Fibroblast of skin of abdomen (primary cell): ENCODE data around the gene RBL1.
"Not testable (repeated sequence)": the region's sequence is repeated elsewhere in the genome, so short reads cannot be mapped to it uniquely, and the experiment has no call there.

Experiments
- DNase-seq: peaks from one replicate; pipeline ENCODE4 v3.0.0-alpha.2; 2013

The RBL1 gene

DNA sequence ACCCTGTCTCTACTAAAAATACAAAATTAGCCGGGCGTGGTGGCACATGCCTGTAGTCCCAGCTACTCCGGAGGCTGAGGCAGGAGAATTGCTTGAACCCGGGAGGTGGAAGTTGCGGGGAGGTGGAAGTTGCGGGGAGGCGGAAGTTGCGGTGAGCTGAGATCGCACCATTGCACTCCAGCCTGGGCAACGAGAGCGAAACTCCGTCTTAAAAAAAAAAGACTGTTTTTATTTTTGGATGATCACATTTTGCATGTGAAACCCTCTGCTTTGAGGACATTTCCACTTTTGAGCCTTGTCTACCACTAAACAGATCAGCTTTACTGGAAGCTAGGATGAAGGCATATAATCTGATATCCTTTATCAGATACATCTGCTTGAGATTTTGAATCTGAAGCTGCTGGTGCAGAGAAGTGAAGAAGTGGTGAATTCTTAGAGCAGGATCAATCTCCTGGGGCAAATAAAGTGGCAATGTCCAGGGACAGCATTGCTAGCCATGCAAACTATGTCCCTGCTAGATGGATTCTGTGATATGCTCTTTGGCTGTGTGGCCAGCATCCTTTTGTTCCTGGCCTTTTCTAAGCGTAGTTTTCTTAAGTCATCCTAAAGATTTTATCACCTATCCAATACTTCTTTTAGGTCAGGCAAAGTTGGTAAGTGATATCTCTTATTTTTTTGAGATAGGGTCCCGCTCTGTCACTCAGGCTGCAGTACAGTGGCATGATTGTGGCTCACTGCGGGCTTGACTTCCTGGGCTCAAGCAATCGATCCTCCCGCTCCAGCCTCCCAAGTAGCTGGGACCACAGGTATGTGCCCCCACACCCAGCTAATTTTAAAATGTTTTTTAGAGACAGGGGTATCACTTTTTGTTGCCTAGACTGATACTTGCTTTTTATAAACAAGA, 23.3 kb downstream of the RBL1 start:
- DNase-seq: no peak

- no peak for DNase-seq
Measured at GRCh38 chr20:37071481-37071911, 24.3 kb downstream of the RBL1 start.

GRCh38 chr20:37069563-37069962, 26.2 kb downstream of the RBL1 start:
- not testable (repeated sequence) for DNase-seq

- no peak for DNase-seq
Measured at GRCh38 chr20:37066168-37066567, 29.6 kb downstream of the RBL1 start.

DNA sequence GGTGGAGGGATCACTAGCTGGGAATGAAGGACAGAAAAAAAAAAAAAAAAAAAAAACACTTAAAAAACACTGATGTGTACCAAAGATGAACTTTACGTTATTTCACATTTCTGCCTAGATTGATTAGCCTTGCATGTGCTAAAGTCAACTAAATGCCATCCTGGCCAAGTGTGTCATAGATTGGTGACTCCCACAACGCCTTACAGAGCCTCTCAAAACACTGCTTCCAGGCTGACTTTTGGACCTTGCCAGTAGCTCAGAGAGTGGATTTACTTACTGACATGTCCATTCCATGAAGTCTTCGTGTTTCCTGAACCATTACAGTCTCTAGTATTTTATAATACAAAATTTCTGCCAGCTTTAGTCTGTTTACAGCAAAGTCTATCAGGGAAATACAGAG, 40.5 kb downstream of the RBL1 start:
- no peak for DNase-seq

DNA sequence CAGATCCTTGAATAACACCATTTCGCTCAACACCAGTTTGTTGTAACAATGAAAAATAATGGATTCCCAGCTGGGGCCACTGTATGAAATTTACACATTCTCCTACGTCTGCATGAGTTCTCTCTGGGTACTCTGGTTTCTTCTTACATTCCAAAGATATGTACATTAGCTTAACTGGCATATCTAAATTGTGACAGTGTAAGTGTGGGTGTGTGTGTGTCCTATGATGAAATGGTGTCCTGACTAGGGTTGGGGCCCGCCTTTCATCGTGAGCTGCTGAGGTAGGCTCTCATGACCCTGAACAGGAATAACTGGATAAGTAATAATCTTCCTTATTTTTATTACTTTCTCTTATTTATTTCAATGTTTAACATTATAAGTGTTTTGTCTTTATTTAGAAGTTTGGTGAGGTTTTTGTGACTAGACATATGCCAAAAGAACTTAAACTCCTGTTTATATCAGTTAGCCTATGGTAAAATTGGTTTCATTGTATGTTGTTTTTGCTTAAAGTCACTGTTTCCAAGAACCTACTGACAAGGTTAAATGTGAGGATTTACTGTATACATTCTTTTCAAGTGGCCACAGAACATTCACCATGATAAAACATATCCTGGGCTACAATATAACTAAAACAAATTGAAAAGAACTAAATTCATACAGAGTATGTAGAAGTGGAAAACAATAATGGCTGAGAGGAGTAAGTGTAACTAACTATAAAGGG, 42.4 kb downstream of the RBL1 start:
- no peak for DNase-seq

DNA sequence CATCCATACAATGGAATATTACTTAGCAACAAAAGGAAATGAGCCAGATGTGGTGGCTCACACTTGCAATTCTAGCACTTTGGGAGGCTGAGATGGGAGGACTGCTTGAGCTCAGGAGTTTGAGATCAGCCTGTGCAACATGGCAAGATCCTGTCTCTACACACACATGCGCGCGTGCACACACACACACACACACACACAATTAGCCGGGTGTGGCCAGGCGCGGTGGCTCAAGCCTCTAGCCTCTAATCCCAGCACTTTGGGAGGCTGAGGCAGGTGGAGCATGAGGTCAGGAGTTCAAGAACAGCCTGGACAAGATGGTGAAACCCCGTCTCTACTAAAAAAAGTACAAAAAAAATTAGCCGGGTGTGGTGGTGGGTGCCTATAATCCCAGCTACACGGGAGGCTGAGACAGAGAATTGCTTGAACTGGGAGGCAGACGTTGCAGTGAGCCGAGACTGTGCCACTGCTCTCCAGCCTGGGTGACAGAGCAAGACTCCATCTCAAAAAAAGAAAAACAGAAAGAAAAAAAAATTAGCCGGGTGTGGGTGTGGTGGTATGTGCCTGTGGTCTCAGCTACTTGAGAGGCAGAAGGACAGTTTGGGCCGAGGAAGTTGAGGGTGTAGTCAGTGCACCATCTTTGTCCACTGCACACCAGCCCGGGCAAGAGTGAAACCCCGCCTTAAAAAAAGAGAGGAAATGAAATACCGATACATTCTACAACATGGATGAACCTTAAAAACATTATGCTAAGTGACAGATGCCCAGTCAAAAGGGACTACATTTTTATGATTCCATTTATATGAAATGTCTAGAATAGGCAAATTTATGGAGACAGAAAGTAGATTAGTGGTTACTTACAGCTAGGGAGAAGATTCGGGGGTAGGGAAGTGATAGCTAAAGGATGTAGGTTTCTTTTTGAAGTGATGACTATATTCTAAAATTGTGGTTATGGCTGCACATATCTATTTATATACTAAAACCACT, 52.5 kb downstream of the RBL1 start:
- peak; percentile 24 for DNase-seq

DNA sequence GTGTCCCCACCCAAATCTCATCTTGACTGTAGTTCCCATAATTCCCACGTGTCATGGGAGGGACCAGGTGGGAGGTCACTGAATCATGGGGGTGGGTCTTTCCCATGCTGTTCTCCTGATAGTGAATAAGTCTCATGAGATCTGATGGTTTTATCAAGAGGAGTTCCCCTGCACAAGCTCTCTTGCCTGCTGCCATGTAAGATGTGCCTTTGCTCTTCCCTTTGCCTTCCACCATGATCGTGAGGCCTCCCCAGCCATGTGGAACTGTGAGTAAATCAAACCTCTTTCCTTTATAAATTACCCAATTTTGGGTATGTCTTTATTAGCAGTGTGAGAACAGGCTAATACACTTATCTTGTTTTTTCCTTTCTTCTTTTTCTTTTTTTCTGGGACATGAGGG, 56.4 kb downstream of the RBL1 start:
- DNase-seq: not testable (repeated sequence)

DNA sequence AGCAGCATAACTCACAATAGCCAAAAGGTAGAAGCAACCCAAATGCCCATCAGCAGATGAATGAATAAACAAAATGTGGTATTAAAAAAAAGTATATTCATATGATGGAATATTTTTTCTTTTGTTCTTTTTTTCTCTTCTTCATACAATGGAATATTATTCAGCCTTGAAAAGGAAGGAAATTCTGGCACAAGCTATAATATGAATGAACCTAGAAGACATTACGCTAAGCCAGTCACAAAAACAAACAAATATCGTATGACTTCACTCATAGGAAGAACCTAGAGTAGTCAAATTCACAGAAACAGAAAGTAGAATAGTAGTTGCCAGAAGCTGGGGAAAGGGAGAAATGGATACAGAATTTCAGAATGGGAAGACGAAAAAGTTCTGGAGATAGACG, 63.7 kb downstream of the RBL1 start:
- DNase-seq: no peak

DNA sequence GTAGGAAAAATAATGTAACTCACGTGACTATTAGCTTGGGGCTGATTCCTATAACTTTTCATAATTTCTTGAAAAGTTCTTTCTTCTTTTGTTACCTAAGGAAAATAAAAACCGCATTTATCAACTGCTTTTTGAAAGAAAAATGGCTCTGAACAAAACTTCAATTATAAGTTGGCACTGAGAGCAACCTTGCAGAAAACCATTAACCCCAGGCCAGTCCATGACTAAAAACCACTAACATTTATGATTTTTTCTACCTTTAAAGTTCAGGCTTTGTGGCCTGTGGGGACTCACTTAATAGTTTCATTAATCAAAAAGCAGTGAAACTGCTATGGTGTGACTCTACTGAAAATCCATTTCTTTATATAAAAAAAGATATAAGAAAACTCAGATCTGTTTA, 75.2 kb downstream of the RBL1 start:
- no peak for DNase-seq

GRCh38 chr20:37012631-37013030, 83.2 kb downstream of the RBL1 start:
- not testable (repeated sequence) for DNase-seq

- not testable (repeated sequence) for DNase-seq
Measured at GRCh38 chr20:37011858-37012257, 83.9 kb downstream of the RBL1 start.

DNA sequence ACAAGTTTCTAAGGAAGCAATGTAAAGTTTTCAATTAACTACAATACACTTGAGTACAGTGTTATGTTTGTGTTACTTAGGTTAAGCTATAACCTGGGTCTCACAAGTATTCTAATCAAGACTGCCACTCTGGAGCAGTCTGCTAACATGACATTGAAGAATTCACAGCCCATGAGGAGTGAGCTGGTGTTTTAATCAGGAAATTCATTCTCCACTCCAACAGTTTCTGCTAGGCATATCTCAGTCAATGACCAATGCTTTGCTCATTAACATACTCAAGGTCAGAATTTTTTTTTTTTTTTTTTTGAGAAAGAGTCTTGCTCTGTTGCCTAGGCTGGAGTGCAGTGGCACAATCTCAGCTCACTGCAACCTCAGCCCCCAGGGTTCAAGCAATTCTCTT, 84.7 kb downstream of the RBL1 start:
- DNase-seq: no peak

GRCh38 chr20:37007898-37008649, 87.7 kb downstream of the RBL1 start:
- DNase-seq: peak; percentile 2

GRCh38 chr20:37005062-37005942, 90.5 kb downstream of the RBL1 start:
- DNase-seq: not testable (repeated sequence)

- DNase-seq: not testable (repeated sequence)
Measured at GRCh38 chr20:37001634-37002033, 94.2 kb downstream of the RBL1 start.

DNA sequence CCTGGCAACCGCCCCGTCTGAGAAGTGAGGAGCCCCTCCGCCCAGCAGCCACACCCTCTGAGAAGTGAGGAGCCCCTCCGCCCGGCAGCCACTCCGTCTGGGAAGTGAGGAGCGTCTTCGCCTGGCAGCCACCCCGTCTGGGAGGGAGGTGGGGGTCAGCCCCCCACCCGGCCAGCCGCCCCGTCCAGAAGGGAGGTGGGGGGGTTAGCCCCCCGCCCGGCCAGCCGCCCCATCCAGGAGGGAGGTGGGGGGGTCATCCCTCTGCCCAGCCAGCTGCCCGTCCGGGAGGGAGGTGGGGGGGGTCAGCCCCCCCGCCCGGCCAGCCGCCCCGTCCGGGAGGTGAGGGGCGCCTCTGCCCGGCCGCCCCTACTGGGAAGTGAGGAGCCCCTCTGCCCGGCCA, 95.6 kb downstream of the RBL1 start:
- DNase-seq: not testable (repeated sequence)

DNA sequence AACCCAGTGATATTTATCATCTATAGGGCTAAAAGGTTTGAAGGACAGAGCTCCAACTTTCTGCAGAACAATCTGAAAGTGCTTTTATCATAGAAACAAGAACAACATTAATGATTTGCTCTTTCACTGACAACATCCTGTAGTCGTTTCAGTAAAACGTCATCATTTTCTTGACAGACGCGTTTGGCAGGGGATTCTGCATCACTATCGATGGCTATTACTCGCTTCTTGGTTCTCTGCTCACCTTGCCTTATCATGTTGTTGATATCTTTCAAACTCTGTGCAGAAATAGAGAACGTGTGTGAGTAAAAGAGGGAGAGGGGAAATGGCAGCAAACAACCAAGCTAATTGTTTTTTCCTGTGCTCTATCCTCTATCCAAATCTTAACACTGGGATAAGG, 97.1 kb downstream of the RBL1 start:
- DNase-seq: no peak

DNA sequence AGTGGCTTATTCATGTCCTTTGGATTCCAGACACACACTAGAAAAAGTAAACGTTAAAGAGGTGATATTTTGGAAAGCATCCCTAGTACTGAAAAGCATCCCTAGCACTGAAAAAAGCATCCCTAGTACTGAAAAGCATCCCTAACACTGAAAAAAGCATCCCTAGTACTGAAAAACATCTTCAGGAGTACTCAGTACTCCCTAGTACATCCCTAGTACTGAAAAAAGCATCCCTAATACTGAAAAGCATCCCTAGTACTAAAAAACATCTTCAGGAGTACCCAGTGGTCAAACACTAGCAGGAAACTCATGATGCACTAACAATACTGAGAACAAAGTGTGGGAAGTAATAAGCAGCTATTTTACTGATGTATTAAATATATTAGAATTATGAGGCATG, 98.7 kb downstream of the RBL1 start:
- DNase-seq: no peak

DNA sequence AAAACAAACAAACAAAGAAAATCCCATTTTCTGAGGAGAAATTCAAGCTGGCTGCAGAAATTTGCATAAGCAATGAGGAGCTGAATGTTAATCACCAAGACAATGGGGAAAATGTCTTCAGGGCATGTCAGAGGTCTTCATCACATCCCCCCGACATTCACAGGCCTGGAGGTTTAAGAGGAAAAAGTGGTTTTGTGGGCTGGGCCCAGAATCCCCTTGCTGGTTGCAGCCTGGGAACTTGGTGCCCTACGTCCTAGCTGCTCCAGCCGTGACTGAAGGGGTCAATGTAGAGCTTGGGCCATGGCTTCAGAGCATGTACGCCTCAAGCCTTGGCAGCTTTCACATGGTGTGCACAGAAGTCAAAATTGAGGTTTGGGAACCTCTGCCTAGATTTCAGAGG, 101.6 kb downstream of the RBL1 start:
- DNase-seq: not testable (repeated sequence)
